SHP77 treated with DMSO at 0.1 percent for 48 hours (cell line): ENCODE measurements around the gene PAK6.

Experiments used
- DNase-seq: peaks from one replicate; lab custom pipeline; 2025; lab: John Stamatoyannopoulos, UW

PAK6 gene

GRCh38 chr15:40241269-40242212 lies 2.7 kb downstream of the PAK6 start:
- no peak for DNase-seq

- no peak for DNase-seq
Measured at GRCh38 chr15:40242213-40242599, 3.3 kb downstream of the PAK6 start.

GRCh38 chr15:40242601-40243000 lies 3.7 kb downstream of the PAK6 start:
- no peak for DNase-seq

- DNase-seq, result no peak
Measured at GRCh38 chr15:40243126-40243810, 4.4 kb downstream of the PAK6 start.

DNA sequence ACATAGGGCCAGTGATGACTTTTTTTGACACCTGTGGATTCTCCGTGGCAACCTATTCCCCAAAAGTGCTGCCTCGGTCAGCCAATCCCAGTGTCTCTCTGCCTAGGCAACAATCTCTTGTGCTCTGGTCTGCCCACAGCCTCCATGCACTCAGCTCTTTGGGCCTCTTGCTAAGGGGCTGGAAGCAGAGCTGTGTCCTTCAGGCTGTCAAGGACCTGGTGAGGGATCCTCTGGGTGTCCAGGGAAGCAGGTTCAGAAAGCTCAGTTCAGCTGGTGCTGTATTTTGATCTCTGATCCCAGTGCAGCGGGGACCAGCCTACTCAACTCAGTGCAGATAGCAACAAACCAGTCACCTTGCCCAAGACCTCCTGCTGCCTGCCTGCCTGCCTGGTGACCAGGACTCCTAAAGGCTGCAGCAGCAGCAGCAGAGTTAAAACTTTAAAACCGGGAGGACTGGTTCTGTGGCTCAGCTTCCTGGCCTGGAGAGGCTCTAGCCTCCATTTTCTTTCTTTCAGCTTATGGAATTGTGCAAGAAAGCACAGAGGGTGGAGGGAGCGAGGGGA lies 6.2 kb downstream of the PAK6 start:
- no peak for DNase-seq

DNA sequence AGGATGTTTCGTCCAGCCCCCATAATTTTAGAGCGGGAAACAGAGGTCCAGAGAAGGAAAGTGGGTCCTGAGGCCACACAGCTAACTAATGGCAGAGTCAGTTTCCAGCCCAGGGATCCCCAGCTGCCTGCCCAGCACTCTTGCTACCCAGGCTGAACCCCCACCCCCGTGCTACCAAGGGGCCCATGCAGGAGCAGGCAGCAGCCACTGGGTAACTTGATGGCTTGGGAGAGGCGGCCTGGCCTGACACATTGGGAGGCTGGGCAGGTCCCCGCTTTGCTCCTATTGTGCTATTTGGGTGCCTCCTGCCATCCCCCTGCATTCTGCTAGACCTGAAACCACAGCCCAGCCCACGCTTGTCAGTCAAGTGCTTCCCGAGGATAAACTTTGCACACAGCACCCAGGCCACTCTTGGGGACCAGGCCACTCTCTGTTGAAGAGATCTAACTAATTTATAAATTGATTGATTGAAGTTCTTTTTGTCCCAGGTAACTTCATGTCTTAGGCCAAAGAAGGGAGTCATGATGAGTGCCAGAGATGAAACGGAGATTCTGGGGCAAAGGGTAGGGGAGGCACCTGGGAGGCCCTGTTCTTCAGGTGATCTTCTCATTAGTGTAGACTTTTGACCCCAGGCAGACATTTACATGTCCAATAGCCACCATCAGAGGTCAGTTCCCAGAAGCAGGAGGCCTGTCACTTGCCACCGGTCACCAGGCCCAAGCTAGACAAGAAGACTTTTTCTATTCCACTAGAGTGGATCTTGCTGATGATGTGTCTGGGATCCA lies 7.0 kb downstream of the PAK6 start:
- DNase-seq, result no peak

DNA sequence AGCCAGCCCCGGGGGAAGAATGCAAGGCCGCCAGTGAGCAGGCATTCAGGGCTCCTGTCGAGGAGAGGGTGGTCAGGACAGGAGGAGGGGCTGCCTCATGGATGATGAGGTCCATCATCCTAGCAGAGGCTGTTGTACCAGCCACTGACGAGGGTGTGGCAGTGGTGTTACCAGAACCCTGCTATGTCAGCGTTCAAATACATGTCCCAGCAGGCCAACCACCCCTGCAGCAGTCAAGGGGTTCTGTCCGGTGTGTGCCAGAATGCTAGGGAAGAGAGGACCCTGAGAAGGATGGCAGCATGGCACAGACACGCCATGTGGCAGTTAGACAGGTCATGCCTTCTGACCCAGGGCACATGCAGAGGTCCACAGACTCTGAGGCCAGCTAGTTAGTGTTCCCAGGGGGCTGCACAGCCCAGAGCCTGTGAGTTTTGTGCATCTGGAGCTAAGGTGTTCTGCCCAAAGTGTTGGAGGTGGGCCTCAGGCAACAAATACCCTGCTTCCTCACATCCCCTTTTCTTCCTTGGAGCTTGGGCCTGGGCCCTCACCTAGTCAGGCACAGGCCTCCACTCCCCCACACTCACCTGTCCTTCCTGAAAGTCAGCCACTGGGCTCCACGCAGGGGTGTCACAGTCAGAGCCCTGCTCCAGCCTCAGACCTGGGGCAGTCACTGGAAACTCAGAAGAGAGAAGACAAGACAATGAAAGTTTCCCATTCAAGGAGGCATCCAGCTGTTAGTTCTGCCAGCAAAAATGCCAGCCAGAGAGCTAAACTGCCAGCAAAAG lies 7.8 kb downstream of the PAK6 start:
- DNase-seq, result no peak

DNA sequence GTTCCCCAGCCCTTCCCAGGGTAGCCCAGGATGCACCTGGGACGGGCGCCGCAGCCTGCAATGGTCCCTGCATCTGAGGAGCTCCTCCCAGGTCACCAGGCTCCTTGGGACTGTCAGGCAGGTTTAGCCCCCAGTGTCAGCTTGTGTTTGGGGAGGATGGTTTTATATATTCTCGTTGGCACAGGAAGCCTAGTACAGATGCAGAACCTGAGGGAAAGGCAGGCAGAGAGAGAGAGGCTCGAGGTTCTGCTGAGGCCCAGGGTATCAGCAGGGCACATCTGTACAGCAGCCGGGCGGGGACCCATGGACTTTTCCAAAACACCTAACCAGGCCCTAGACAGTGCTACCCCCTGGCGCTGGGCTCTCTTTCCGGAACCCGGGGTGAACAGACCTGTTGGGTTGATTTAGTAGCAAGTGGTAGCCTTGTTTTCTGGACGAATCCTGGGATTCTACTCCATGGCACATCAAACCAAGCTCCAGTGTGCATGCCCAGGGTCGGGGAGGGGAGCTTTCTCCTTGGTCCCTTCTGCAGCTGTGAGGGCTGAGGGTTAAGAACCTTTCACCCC lies 8.6 kb downstream of the PAK6 start:
- DNase-seq, result no peak

DNA sequence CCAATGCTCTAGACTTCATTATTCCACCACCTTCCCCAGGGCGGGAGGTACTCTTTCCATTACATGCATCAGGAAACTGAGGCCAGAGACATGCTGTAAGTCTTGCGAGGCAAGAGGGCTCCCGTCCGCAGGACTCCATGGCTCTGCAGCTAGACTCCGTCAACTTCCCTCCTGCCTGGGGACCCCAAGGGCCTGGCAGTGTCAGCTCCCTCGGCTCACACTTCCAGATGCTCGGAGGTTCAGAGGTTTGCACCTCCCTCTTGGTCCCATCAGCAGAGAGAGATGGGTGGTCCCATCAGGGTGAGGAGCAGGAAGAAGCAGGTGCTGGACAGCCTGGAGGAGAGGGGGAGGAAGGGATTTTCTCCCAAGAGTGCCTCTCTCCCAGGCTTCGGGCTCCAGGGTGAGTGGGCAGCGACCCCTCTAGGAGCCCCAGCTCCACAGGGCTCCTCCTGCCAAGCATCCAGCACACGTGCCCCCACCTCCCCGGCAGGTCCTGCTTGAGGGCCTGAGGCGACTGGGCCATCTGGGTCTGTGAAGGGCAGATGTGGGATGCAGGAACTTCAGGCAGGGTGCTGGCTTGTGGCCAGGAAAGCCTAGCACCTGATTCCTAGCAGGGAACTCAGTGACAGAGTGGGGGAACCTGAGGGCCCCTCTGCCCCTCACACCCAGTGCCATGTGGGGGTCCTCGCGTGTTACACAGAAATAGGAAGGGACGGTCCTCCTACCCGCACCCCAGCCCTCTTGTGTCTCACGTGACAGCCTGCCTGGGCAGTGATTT lies 9.3 kb downstream of the PAK6 start:
- no peak for DNase-seq

- DNase-seq, result no peak
Measured at GRCh38 chr15:40249477-40250303, 10.8 kb downstream of the PAK6 start.

GRCh38 chr15:40250304-40250656 lies 11.4 kb downstream of the PAK6 start:
- no peak for DNase-seq

- DNase-seq, result no peak
Measured at GRCh38 chr15:40250771-40251483, 12.1 kb downstream of the PAK6 start.

DNA sequence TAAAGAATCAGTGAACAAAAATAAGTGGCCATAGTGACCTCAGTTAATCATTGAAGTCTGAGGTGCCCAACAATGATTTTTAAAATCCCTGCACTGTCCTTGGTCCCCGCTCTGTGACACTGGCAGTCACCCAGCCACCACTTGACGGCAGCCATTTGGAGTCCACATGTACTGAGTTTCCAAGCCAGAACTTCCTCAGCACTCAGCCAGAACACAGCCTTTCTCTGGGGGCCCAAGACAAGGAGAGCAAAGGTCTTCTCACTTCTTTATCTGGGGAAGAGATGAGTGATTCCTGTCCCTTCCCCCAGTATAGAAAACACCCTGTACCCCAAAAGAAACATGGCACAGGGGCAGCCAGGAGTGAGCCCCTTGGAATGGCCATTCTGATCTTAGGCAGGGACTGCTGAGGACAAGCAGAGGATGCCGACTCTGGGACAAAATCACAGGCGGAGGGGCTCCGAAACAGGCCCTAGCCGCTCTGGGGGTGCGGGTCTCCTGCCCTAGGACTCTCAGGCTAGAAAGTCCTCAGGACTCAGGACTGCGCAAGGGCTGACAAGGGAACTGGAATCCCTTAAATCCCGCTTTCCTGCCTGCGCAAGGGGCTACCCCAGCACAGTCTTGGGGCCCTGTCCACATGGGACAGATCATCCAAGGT lies 12.8 kb downstream of the PAK6 start:
- no peak for DNase-seq

DNA sequence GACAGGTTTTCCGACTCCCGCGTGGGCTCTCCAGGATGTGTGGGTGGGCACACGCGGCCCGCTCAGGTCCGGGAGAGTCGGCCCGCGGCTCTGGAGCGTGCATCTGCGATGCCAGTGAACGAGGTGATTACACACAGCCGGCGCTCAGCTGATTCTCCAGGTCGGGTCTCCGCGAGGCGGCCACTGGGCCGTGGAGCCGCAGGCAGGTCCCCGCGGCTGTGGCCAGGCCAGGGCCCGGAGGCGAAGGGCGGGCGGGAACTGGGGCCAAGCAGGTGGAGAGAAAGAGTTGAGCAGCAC lies 13.2 kb downstream of the PAK6 start:
- DNase-seq, result no peak

- DNase-seq, result no peak
Measured at GRCh38 chr15:40252438-40253166, 13.7 kb downstream of the PAK6 start.

- no peak for DNase-seq
Measured at GRCh38 chr15:40253167-40253790, 14.4 kb downstream of the PAK6 start.

- no peak for DNase-seq
Measured at GRCh38 chr15:40254452-40254851, 15.6 kb downstream of the PAK6 start.
